Muscle layer of duodenum (tissue), 2 donors: Measurements from ENCODE around the gene DIO3.

ENCODE experiments used
- H3K27ac ChIP-seq: one replicate; pipeline ENCODE4 v1.7.0; 2013; ENCODE audit warnings: mild to moderate bottlenecking, low read length
- H3K27me3 ChIP-seq: one replicate; pipeline ENCODE4 v1.7.0; 2013; ENCODE audit warnings: low read depth, mild to moderate bottlenecking, control low read depth, low read length
- H3K36me3 ChIP-seq, 2 donors: one replicate each; pipeline ENCODE4 v1.7.0; 2013; ENCODE audit warnings: low read length in 2 of 2, control low read depth in 1 of 2, mild to moderate bottlenecking in 1 of 2; ENCODE audit not compliant: insufficient read depth in 2 of 2, control insufficient read depth in 1 of 2
- H3K4me1 ChIP-seq, 2 donors: one replicate each; pipeline ENCODE4 v1.7.0; 2013; ENCODE audit warnings: low read length in 2 of 2, mild to moderate bottlenecking in 2 of 2, control low read depth in 1 of 2, moderate library complexity in 1 of 2; ENCODE audit not compliant: insufficient read depth in 2 of 2, control insufficient read depth in 1 of 2
- H3K4me3 ChIP-seq, 2 donors: one replicate each; pipeline ENCODE4 v1.7.0; 2013; ENCODE audit warnings: low read length in 2 of 2, low read depth in 1 of 2, mild to moderate bottlenecking in 1 of 2
- H3K9me3 ChIP-seq, 2 donors: one replicate each; pipeline ENCODE4 v1.7.0; 2013; ENCODE audit warnings: low read length in 2 of 2, control low read depth in 1 of 2, mild to moderate bottlenecking in 1 of 2; ENCODE audit not compliant: control insufficient read depth in 1 of 2
- donor health status: healthy.

DIO3 gene

GRCh38 chr14:101595887-101596721 is 34.8 kb downstream of the DIO3 start:
- Histone ChIP-seq H3K9me3 (no peaks in the 10 kb centered on the region), H3K36me3 (no peaks in the 10 kb centered on the region), H3K27ac (no peak overlapping the region), H3K27me3 (no peaks in the 10 kb centered on the region), H3K4me3 (no peak overlapping the region), H3K4me1 (no peaks in the 10 kb centered on the region)

GRCh38 chr14:101596742-101597141 is 35.4 kb downstream of the DIO3 start:
- Histone ChIP-seq H3K4me1 (no peaks in the 10 kb centered on the region), H3K27me3 (no peaks in the 10 kb centered on the region), H3K36me3 (no peaks in the 10 kb centered on the region), H3K4me3 (no peak overlapping the region), H3K9me3 (no peaks in the 10 kb centered on the region), H3K27ac (no peak overlapping the region)

DNA sequence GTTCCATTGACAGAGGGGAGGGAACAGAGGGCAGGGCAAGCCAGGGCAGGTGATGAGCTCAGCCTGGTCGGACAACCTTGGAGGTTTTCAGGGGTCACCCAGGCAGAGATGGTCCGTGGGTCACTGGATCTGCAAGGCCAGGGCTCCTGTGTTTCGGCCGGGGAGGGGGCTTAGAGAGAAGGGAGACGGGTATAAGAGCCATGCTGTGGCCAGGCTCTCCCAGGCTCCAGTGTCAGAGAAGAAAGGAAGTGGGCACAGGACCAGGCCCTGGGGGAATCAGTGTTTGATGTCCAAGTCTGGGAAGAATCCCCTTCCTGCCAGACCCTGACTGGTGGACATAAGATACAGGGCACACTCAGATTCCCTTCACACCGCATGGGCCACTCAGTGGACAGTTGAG is 36.9 kb downstream of the DIO3 start:
- no peaks in the 10 kb centered on the region for H3K4me1 ChIP-seq
- no peak overlapping the region for H3K27ac ChIP-seq
- H3K4me3 ChIP-seq = no peak overlapping the region
- H3K36me3 ChIP-seq = no peaks in the 10 kb centered on the region
- H3K9me3 ChIP-seq = no peaks in the 10 kb centered on the region
- no peaks in the 10 kb centered on the region for H3K27me3 ChIP-seq

- H3K4me1 ChIP-seq = no peaks in the 10 kb centered on the region
- H3K27ac ChIP-seq = no peak overlapping the region
- H3K4me3 ChIP-seq = no peak overlapping the region
- H3K27me3 ChIP-seq = no peaks in the 10 kb centered on the region
- no peaks in the 10 kb centered on the region for H3K9me3 ChIP-seq
- H3K36me3 ChIP-seq = no peaks in the 10 kb centered on the region
Observed at GRCh38 chr14:101598571-101599233, 37.4 kb downstream of the DIO3 start.

GRCh38 chr14:101599234-101599885 is 38.1 kb downstream of the DIO3 start:
- Histone ChIP-seq H3K27me3 (no peaks in the 10 kb centered on the region), H3K36me3 (no peaks in the 10 kb centered on the region), H3K9me3 (no peaks in the 10 kb centered on the region), H3K4me1 (no peaks in the 10 kb centered on the region), H3K4me3 (no peak overlapping the region), H3K27ac (no peak overlapping the region)

DNA sequence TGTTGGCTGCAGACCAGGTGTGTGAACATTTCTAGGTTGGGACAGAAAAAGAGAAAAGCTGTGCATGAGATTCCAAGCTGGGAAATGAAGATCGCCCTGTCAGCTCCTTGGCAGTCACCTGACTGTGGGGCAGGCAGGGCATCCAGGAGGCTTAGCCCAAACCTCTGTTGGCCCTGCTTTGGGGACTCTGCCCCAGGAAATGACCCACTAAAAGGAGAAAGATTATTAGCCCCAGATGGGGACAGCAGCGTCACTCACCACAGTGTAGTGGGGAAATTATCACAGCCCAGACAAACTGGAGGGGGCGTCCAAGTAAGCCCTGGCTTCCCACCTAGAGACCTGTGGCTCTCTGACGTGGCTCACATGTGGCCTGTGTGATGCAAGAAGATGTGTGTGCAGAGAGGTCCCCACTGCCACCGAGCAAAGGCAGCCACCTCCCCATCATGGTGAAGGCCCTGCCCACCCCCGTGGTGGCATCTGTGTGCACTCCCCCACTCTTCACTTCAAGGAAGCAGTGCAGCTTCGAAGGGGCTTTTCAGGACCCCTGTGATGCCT is 39.1 kb downstream of the DIO3 start:
- Histone ChIP-seq H3K4me3 (no peak overlapping the region), H3K27ac (no peak overlapping the region), H3K27me3 (no peaks in the 10 kb centered on the region), H3K9me3 (no peaks in the 10 kb centered on the region), H3K36me3 (no peaks in the 10 kb centered on the region), H3K4me1 (no peaks in the 10 kb centered on the region)

- H3K9me3 ChIP-seq = no peaks in the 10 kb centered on the region
- H3K27ac ChIP-seq = no peak overlapping the region
- no peaks in the 10 kb centered on the region for H3K27me3 ChIP-seq
- no peaks in the 10 kb centered on the region for H3K4me1 ChIP-seq
- no peak overlapping the region for H3K4me3 ChIP-seq
- H3K36me3 ChIP-seq = no peaks in the 10 kb centered on the region
Observed at GRCh38 chr14:101600891-101601605, 39.8 kb downstream of the DIO3 start.

GRCh38 chr14:101601606-101602465 is 40.5 kb downstream of the DIO3 start:
- no peaks in the 10 kb centered on the region for H3K27me3 ChIP-seq
- H3K27ac ChIP-seq = no peak overlapping the region
- no peaks in the 10 kb centered on the region for H3K9me3 ChIP-seq
- no peaks in the 10 kb centered on the region for H3K36me3 ChIP-seq
- no peaks in the 10 kb centered on the region for H3K4me1 ChIP-seq
- no peak overlapping the region for H3K4me3 ChIP-seq

DNA sequence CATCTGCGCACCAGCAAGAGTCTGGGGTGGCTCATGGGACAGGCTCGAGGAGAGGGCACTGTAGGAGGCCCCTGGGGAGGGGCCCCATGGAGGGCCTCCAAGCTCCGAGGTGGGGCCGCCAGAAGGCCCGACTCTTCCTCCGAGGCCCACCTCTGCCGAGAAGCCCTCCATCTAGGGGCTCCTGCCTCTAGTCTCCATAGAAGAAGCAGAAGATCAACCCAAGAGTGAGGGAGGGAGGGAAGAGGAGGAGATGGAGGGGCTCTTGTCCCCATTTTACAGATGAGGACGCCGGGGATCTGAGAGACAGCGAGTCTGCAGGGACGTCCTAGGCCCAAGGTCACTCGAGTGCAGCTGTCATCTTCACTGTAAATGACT is 41.2 kb downstream of the DIO3 start:
- H3K27me3 ChIP-seq = no peaks in the 10 kb centered on the region
- no peaks in the 10 kb centered on the region for H3K4me1 ChIP-seq
- no peaks in the 10 kb centered on the region for H3K36me3 ChIP-seq
- no peaks in the 10 kb centered on the region for H3K9me3 ChIP-seq
- H3K27ac ChIP-seq = no peak overlapping the region
- no peak overlapping the region for H3K4me3 ChIP-seq

DNA sequence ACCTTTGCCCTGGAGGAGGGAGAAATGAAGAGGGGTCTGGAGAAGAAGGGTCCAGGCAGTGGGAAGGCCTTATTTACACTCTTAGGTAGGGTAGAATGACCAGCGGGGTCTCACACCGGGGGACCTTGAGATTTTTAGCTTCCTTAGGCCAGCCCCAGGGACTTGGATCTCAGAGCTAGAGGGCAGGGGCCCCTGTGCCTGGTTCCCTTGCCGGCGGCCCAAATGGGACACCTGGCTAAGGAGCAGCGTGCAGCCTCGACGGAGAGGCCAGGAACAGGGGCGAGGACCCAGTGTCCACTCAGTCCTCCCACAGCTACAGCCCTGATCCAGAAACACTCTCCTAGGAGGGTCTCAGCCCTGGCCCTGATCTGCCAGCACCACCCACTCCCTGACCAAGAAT is 41.8 kb downstream of the DIO3 start:
- no peaks in the 10 kb centered on the region for H3K36me3 ChIP-seq
- H3K9me3 ChIP-seq = no peaks in the 10 kb centered on the region
- no peak overlapping the region for H3K4me3 ChIP-seq
- H3K4me1 ChIP-seq = no peaks in the 10 kb centered on the region
- no peaks in the 10 kb centered on the region for H3K27me3 ChIP-seq
- no peak overlapping the region for H3K27ac ChIP-seq
